Suprapubic skin (tissue), 3 donors: ENCODE measurements around the gene MAPKAPK2.

Experiments used
- CTCF ChIP-seq, 2 donors: fragments of 200-600 bp in 1 of 2; fragments of 450-650 bp in 1 of 2; sonication (generic) in 1 of 2; IDR thresholded peaks; one replicate each; pipeline ENCODE4 v1.5.1; 2016 to 2019; ENCODE audit warnings: antibody characterized with exemption in 2 of 2, mild to moderate bottlenecking in 1 of 2, moderate library complexity in 1 of 2
- POLR2A ChIP-seq, 2 donors: fragments of 450-650 bp; IDR thresholded peaks; one replicate each; pipeline ENCODE4 v1.6.1; 2017; ENCODE audit warnings: antibody characterized with exemption in 2 of 2, mild to moderate bottlenecking in 2 of 2, moderate library complexity in 2 of 2

GRCh38 chr1:206663832-206664652, 20.7 kb upstream of the MAPKAPK2 start:
- TF ChIP-seq POLR2A (IDR thresholded peaks at IDR 0.05) (no peak), CTCF (IDR thresholded peaks at IDR 0.05) (peak; percentile 67 to 87)
